ENCODE data around the gene KCTD20. TPM values are rescaled to one million over a fixed set of nuclear protein-coding genes. Genes with fewer than 3 reads are reported as not detected.
A peak's percentile ranks its signal among the peaks of the same experiment; 100 is the strongest.

KCTD20 gene
- total and polyA plus RNA-seq, 9 of the 15 experiments (the other 6 are each of a cell fraction or from before 2014, with no cell fraction given), result 28.9 to 160 (median 70.6) TPM

DNA sequence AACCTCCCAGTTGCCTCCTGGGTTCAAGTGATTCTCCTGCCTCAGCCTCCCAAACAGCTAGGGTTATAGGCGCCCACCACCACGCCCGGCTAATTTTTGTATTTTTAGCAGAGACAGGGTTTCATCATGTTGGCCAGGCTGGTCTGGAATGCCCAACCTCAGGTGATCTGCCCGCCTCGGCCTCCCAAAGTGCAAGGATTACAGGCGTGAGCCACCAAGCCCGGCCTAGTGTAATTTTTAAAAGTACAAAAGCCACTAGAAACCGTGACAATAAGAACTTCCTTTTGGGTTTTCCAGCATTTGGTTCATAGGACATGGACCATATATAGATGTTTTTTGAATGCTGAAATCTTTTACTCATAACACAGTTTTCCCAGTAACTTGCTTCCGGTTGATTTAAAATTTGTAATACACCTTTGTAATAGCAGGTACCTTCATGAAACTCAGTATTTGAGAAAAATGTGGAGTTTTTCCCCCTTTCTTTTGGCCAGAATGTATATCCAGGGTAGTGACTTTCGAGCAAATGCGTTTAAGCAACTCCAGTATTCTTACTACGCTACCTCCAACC is 613 bp upstream of the KCTD20 start:
- Histone ChIP-seq H3K9me1 (ENCODE audit: control insufficient read depth, insufficient read depth, low read length) (no peaks in the 10 kb centered on the region), H3K9ac (ENCODE audit: insufficient read depth in 1 of 2, low read depth in 2 of 2, low read length in 2 of 2) (peak overlapping the region; percentile 89 to 100), H3K9me3 (replicated peaks; ENCODE audit: control insufficient read depth, insufficient read depth, low read depth, low read length) (0 out of 2 replicates have a peak, but pooled peaks cover 2% of the 10 kb centered on the region), H3K4me1 (replicated peaks in 1 of 2; ENCODE audit: control insufficient read depth in 2 of 2, insufficient read depth in 2 of 2, low read length in 2 of 2) (peaks cover 20 to 31% of the 10 kb centered on the region in 2 experiments), H3K4me3 (peak overlapping the region; percentile 91), H3K36me3 (ENCODE audit: control insufficient read depth, insufficient read depth, low read length) (peaks cover 14% of the 10 kb centered on the region; the same call in 2 of the 3 replicates), H2AFZ (ENCODE audit: low read depth, low read length) (peak overlapping the region; percentile 88), H4K20me1 (replicated peaks; ENCODE audit: control insufficient read depth, insufficient read depth, low read length) (0 out of 2 replicates have a peak, but pooled peaks cover 5% of the 10 kb centered on the region), H3K27ac (ENCODE audit: extremely low read depth, low read depth, low read length) (peak overlapping the region; percentile 89), H3K79me2 (ENCODE audit: control insufficient read depth, insufficient read depth, low read length) (peaks cover 50% of the 10 kb centered on the region), H3K4me2 (ENCODE audit: insufficient read depth, low read length) (peak overlapping the region; percentile 90), H3K27me3 (ENCODE audit: control insufficient read depth in 2 of 2, insufficient read depth in 2 of 2, low read length in 2 of 2) (no peaks in the 10 kb centered on the region)
- BruUV-seq (replicated peaks), result TSS peak; percentile 98
- in situ Hi-C loops (cut with MboI), result no loop called here
- peak in 1 of 4 experiments; percentile 34 for DNase-seq (ENCODE audit: extremely low read depth in 1 of 4, low spot score in 3 of 4)
- no peak for FAIRE-seq
- 9% methylated on average over 12 of the region's 12 CpGs for WGBS (ENCODE audit: insufficient coverage, low coverage, missing lambda C conversion rate)
- 0 out of 3 replicates have a peak, but pooled peaks have one; percentile 0 for ATAC-seq
- CTCF ChIA-PET (ENCODE audit: low intra/inter-chr PET ratio), result interaction anchor here (0.6 to 1.5 kb wide), 3 partner anchors 19 to 576 kb away, joined by 3 to 7 read pairs (median 7); no protein-coding TSS in a partner anchor
- POLR2A ChIA-PET, result interaction anchor here (0.6 to 1.9 kb wide), 10 partner anchors 10 to 1183 kb away, joined by 3 to 22 read pairs (median 6); no protein-coding TSS in a partner anchor
- intact Hi-C loops (cut with micrococcal nuclease), result loop anchor here (5.0 kb wide), 3 partner anchors 35 to 150 kb away; partner anchors contain the start of genes SRSF3 and STK38
- TF ChIP-seq HNRNPH1 (optimal IDR thresholded peaks at IDR 0.05; ENCODE audit: low read depth, low read length) (no peak), ZFX (CRISPR knock-in tag; IDR thresholded peaks at IDR 0.05) (peak; percentile 69), CAMTA2 (CRISPR knock-in tag; conservative IDR thresholded peaks at IDR 0.05) (no peak), NFE2L1 (tag; IDR thresholded peaks at IDR 0.05; ENCODE audit: borderline replicate concordance, low read depth) (no peak), FOXM1 (IDR thresholded peaks at IDR 0.05; ENCODE audit: low read depth) (no peak), FOXM1 (CRISPR knock-in tag; IDR thresholded peaks at IDR 0.05; ENCODE audit: low read depth) (peak; percentile 13; the same call in 1 of the 2 replicates), ADNP (tag; IDR thresholded peaks at IDR 0.05) (0 out of 2 replicates have a peak, but pooled peaks have one; percentile 43), ZNF668 (CRISPR knock-in tag; IDR thresholded peaks at IDR 0.05) (peak; percentile 52; the same call in 1 of the 2 replicates), NBN (IDR thresholded peaks at IDR 0.05; ENCODE audit: low read depth) (0 out of 2 replicates have a peak, but pooled peaks have one; percentile 15), GTF2A2 (tag; IDR thresholded peaks at IDR 0.05) (0 out of 2 replicates have a peak, but pooled peaks have one; percentile 48), MEF2D (tag; conservative IDR thresholded peaks at IDR 0.05; ENCODE audit: low read depth) (0 out of 2 replicates have a peak, but pooled peaks have one; percentile 36)
- TF ChIP-seq, protein P1, sequence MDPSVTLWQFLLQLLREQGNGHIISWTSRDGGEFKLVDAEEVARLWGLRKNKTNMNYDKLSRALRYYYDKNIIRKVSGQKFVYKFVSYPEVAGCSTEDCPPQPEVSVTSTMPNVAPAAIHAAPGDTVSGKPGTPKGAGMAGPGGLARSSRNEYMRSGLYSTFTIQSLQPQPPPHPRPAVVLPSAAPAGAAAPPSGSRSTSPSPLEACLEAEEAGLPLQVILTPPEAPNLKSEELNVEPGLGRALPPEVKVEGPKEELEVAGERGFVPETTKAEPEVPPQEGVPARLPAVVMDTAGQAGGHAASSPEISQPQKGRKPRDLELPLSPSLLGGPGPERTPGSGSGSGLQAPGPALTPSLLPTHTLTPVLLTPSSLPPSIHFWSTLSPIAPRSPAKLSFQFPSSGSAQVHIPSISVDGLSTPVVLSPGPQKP (CRISPR knock-in tag; IDR thresholded peaks at IDR 0.05), result no peak
